22Rv1 (cell line): ENCODE measurements around the gene P2RX2.

ENCODE experiments used
- CTCF ChIP-seq: fragments of 450-650 bp; IDR thresholded peaks from 2 replicates; pipeline ENCODE4 v1.5.1; 2017; ENCODE audit warnings: mild to moderate bottlenecking
- ZFX ChIP-seq: fragments of 450-650 bp; IDR thresholded peaks from 2 replicates; pipeline ENCODE4 v1.6.1; 2017; ENCODE audit warnings: antibody characterized with exemption, borderline replicate concordance

GRCh38 chr12:132620113-132620898 is 1.7 kb downstream of the P2RX2 start:
- TF ChIP-seq CTCF (no peak), ZFX (no peak)
